Measurements from ENCODE around the gene IL24.

IL24 gene

DNA sequence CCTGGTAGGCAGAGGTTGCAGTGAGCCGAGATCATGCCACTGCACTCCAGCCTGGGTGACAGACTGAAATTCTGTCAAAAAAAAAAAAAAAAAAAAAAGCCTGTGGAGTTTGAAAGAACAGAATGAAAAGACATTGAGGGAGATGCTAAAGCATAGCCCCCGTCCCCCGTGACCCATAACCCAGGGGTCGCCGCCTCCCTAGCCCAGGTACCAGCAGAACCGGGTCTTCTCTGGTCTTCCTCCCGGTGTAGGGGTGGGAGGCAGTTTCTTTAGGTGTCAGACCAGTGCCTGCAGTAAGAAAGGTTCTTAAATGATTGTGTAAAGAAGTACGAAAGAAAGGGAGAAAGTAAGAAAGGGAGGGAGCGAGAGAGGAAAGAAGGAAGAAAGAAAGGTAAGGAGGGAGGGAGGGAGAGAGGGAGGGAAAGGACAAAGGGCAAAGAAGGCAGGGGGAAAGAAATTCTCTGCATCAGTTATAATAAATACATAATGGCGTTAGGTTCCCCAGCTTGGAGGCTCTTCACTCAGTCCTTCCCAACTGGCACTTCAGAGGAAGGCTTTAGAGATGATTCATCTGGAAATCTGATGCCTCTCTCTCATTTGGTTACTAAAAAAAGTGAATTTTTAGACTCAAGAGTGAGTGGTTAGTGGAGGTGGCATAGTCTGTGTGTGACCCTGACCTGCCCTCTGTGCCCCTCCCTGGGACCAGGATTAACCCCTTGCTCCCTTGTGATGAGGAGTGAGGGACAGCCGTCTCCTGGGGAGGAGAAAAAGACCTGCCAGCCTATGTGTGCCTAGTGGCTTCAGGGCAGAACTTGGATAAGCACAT, 1.1 kb downstream of the IL24 start:
- peak; percentile 69 for DNase-seq (ENCODE audit: low read depth)
- H3K4me3 ChIP-seq (ENCODE audit: low read length) = no peak overlapping the region
- TF ChIP-seq, protein P1, sequence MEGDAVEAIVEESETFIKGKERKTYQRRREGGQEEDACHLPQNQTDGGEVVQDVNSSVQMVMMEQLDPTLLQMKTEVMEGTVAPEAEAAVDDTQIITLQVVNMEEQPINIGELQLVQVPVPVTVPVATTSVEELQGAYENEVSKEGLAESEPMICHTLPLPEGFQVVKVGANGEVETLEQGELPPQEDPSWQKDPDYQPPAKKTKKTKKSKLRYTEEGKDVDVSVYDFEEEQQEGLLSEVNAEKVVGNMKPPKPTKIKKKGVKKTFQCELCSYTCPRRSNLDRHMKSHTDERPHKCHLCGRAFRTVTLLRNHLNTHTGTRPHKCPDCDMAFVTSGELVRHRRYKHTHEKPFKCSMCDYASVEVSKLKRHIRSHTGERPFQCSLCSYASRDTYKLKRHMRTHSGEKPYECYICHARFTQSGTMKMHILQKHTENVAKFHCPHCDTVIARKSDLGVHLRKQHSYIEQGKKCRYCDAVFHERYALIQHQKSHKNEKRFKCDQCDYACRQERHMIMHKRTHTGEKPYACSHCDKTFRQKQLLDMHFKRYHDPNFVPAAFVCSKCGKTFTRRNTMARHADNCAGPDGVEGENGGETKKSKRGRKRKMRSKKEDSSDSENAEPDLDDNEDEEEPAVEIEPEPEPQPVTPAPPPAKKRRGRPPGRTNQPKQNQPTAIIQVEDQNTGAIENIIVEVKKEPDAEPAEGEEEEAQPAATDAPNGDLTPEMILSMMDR (conservative IDR thresholded peaks at IDR 0.05; ENCODE audit: low read length) = no peak

DNA sequence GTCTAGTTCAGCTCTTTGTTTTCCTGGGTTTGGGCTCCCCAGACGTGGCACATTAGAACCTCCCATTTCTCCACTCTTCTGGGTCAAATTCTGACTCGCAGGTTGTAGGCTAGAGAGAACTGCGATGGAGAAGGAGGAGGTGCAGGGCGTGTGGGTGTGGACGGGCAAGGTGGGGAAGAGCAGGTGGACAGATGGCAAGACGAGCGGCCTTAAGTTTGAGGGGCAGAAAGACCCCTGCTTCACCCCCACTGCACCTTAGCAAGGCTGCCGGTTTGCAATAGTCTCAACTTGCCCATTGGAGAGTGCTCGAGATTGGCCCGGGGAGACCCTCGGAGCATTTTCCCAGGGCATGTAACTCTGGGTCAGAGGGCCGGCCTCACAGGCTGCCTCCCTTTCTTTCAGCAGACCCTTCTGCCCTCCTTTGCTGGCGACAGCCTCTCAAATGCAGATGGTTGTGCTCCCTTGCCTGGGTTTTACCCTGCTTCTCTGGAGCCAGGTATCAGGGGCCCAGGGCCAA, 1.7 kb downstream of the IL24 start:
- TF ChIP-seq, protein P1 (conservative IDR thresholded peaks at IDR 0.05; ENCODE audit: low read length) = no peak
- DNase-seq (ENCODE audit: low read depth) = no peak
- no peak overlapping the region for H3K4me3 ChIP-seq (ENCODE audit: low read length)

DNA sequence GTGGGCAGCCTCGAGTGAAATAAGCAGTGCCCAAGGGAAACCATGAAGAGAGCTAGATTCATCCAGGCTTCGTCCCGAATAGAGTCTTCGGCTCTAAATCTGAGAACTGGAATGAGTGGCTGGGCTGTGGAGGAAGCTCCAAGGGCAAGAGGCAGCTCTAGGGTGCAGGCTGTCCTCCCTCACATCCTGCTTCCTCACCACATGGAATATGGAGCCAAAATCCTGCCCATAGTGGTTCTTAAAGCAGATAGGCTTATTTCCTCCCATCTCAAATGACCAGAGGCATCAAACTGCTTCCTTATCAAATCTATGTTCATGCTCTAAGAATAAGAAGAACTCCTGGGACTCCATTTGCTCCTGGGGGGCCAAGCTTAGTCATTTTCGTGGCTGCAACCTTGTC, 2.5 kb downstream of the IL24 start:
- TF ChIP-seq, protein P1 (conservative IDR thresholded peaks at IDR 0.05; ENCODE audit: low read length) = no peak
- DNase-seq (ENCODE audit: low read depth) = no peak
- no peak overlapping the region for H3K4me3 ChIP-seq (ENCODE audit: low read length)

DNA sequence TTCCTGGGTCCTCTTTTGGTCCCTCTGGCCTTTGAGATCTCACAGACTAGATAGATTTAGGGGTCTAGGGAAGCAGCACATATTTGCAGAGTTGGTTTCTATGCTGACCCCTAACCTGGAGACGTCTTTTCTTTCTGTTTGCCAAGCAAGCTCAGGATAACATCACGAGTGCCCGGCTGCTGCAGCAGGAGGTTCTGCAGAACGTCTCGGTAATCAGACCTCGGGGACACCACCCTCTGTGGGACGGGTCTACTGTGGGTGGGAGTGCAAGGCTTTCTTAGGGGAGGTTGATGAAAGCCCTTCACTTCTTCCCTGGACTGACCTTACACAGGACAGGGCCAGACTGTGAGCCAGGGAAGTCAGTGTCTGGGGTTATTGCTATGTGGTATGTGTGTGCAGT, 2.9 kb downstream of the IL24 start:
- H3K4me3 ChIP-seq (ENCODE audit: low read length) = no peak overlapping the region
- no peak for DNase-seq (ENCODE audit: low read depth)
- TF ChIP-seq, protein P1 (conservative IDR thresholded peaks at IDR 0.05; ENCODE audit: low read length) = no peak

DNA sequence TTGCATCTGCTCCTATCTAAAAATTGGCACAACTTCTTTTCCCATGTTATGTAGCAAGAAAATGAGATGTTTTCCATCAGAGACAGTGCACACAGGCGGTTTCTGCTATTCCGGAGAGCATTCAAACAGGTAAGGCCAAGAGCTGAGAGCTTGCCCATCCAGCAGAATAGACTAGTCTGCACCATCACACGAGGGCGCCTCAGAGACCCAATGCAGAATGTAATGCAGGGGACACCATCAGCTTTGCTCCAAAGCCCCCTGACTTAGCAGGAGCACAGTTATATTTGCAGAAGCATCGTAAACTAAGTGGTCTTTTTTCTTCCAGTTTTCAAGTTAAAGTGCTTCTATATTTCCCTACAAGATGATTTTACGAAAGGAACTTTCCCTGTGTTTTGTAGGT, 4.7 kb downstream of the IL24 start:
- H3K4me3 ChIP-seq (ENCODE audit: low read length) = no peak overlapping the region
- TF ChIP-seq, protein P1 (conservative IDR thresholded peaks at IDR 0.05; ENCODE audit: low read length) = no peak
- no peak for DNase-seq (ENCODE audit: low read depth)

DNA sequence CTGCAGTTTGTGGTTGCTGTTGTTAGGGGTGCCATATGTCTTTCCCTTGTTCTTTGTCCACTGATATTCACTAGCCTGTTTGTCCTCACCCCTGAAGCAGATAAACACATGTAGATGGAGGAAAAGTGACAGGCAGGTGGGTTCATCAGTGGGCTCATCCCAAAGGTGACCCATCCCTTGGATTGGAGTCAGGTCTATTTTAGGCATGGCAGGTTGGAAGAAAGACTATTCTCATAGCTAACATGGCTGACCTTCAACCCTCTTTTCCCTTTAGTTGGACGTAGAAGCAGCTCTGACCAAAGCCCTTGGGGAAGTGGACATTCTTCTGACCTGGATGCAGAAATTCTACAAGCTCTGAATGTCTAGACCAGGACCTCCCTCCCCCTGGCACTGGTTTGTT, 5.5 kb downstream of the IL24 start:
- TF ChIP-seq, protein P1 (conservative IDR thresholded peaks at IDR 0.05; ENCODE audit: low read length) = no peak

DNA sequence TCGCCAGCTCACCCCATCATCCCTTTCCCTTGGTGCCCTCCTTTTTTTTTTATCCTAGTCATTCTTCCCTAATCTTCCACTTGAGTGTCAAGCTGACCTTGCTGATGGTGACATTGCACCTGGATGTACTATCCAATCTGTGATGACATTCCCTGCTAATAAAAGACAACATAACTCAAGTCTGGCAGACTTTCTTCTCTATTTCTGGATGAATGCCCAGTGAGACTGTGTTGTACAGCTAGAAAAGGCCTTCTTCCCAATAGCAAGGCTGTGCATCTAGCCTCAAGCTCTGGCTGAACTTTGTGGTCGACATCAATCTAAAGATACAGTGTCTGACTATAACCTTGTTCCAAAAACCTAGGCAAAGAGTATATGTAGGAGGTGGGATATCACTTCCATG, 6.4 kb downstream of the IL24 start:
- no peak for DNase-seq (ENCODE audit: low read depth)
- TF ChIP-seq, protein P1 (conservative IDR thresholded peaks at IDR 0.05; ENCODE audit: low read length) = no peak

More for the DNA sequence above, 5.5 kb downstream of the IL24 start:
- no peak for DNase-seq (ENCODE audit: low read depth)
- H3K4me3 ChIP-seq (ENCODE audit: low read length) = no peak overlapping the region

More for the DNA sequence above, 6.4 kb downstream of the IL24 start:
- H3K4me3 ChIP-seq (ENCODE audit: low read length) = no peak overlapping the region

Measured in AG10803 (cell line).